Type B pancreatic cell (in vitro differentiated cells): ENCODE results near the gene TLX1. TPM values are rescaled to one million over a fixed set of nuclear protein-coding genes. Genes with fewer than 3 reads are reported as not detected.

Source experiments
- DNase-seq: peaks from one replicate; pipeline ENCODE4 v3.0.0; 2021; ENCODE audit warnings: mixed read lengths; ENCODE audit not compliant: unreplicated experiment; ENCODE audit errors: extremely low spot score
- H3K27ac Mint-ChIP-seq: 2 replicates; pipeline ENCODE4 v1.8.0; 2021; ENCODE audit warnings: mild to moderate bottlenecking, mixed read lengths
- H3K27me3 Mint-ChIP-seq: 2 replicates; pipeline ENCODE4 v1.8.0; 2021; ENCODE audit warnings: mixed read lengths
- H3K36me3 Mint-ChIP-seq: 2 replicates; pipeline ENCODE4 v1.8.0; 2021; ENCODE audit warnings: mixed read lengths
- H3K4me1 Mint-ChIP-seq: one replicate; pipeline ENCODE4 v1.8.0; 2021; ENCODE audit warnings: mixed read lengths; ENCODE audit not compliant: unreplicated experiment
- H3K4me3 Mint-ChIP-seq: 2 replicates; pipeline ENCODE4 v1.8.0; 2021; ENCODE audit warnings: mild to moderate bottlenecking, mixed read lengths
- H3K9me3 Mint-ChIP-seq: 2 replicates; pipeline ENCODE4 v1.8.0; 2021; ENCODE audit warnings: mixed read lengths
- CTCF ChIP-seq: fragments of 200-600 bp; sonication (generic); conservative IDR thresholded peaks from 2 replicates; pipeline ENCODE4 v1.5.0; 2021; ENCODE audit warnings: antibody characterized with exemption, mild to moderate bottlenecking
- total RNA-seq: library from RNA; stranded (reverse); gene quantifications from 2 replicates; pipeline ENCODE4 v1.2.1, GENCODE V29; 2021; ENCODE audit warnings: low replicate concordance

Gene TLX1
- total RNA-seq, 1 donor from 2014 or later: 0.17 TPM

- H3K36me3 Mint-ChIP-seq: no peaks in the 10 kb centered on the region
- no peak for TF ChIP-seq CTCF
- H3K27ac Mint-ChIP-seq: no peak overlapping the region
- H3K27me3 Mint-ChIP-seq: peaks cover 94% of the 10 kb centered on the region
- no peaks in the 10 kb centered on the region for H3K4me1 Mint-ChIP-seq
- peak overlapping the region; percentile 65 for H3K4me3 Mint-ChIP-seq
- H3K9me3 Mint-ChIP-seq: no peaks in the 10 kb centered on the region
- DNase-seq: no peak
Measured at GRCh38 chr10:101132636-101133473, 1.8 kb downstream of the TLX1 start.

- peaks cover 94% of the 10 kb centered on the region for H3K27me3 Mint-ChIP-seq
- no peaks in the 10 kb centered on the region for H3K4me1 Mint-ChIP-seq
- no peak for TF ChIP-seq CTCF
- no peak overlapping the region for H3K27ac Mint-ChIP-seq
- no peaks in the 10 kb centered on the region for H3K36me3 Mint-ChIP-seq
- H3K4me3 Mint-ChIP-seq: peak overlapping the region; percentile 22
- no peak for DNase-seq
- no peaks in the 10 kb centered on the region for H3K9me3 Mint-ChIP-seq
Measured at GRCh38 chr10:101133489-101134298, 2.6 kb downstream of the TLX1 start.

- H3K27ac Mint-ChIP-seq: no peak overlapping the region
- H3K9me3 Mint-ChIP-seq: no peaks in the 10 kb centered on the region
- TF ChIP-seq CTCF: no peak
- H3K36me3 Mint-ChIP-seq: no peaks in the 10 kb centered on the region
- H3K27me3 Mint-ChIP-seq: peaks cover 94% of the 10 kb centered on the region
- H3K4me3 Mint-ChIP-seq: peak overlapping the region; percentile 63
- no peaks in the 10 kb centered on the region for H3K4me1 Mint-ChIP-seq
- no peak for DNase-seq
Measured at GRCh38 chr10:101134299-101135127, 3.4 kb downstream of the TLX1 start.

DNA sequence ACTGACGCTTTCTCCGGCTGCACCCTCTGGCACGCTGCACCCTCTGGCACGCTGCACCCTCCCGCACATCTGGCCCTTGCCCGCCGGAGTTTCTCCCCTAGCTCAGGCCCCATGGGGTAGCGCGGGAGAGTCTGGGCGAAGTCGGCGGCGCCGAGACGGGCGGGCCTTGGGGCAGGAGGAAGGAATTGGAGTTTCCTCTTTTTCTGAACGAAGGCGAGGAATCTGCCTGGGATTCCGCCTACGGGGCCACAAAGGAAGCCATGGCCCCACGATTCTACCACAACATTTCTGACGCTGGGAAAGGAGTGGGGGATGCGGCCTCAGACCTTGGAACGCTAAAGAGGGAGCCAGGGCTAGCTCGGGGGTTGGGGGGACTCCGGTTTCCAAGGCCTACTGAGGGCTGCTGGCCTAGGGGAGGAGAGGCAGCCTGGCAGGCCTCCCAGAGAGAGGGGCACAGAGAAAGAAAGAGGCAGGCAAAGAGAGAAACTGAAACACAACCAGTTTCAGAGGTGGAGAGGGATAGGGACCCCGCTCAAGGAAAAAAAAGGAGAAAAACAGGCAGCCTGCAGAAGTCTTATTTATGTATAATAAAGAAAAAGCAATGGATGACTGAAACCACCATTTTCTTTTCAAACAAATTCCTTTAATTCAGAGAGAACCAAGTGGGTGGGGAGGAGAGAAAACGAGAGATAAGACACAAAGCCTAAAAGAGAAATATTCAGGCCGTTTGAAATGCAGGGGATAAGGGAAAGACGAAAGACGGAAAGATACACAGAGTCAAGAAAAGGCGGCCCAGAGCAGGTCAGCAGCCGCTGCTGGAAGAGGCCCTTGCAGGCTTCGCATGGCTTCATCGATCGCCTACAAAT lies 4.3 kb downstream of the TLX1 start:
- no peaks in the 10 kb centered on the region for H3K9me3 Mint-ChIP-seq
- H3K27me3 Mint-ChIP-seq: peaks cover 92% of the 10 kb centered on the region
- no peak for TF ChIP-seq CTCF
- H3K4me1 Mint-ChIP-seq: no peaks in the 10 kb centered on the region
- H3K27ac Mint-ChIP-seq: no peak overlapping the region
- no peak for DNase-seq
- H3K36me3 Mint-ChIP-seq: no peaks in the 10 kb centered on the region
- H3K4me3 Mint-ChIP-seq: peak overlapping the region; percentile 63
